Ishikawa (cell line): Measurements from ENCODE around the gene TEX261.

Experiments
- EGR1 ChIP-seq: IDR thresholded peaks from 2 replicates; pipeline ENCODE4 v1.6.1; 2012
- FOXM1 ChIP-seq: IDR thresholded peaks from 2 replicates; pipeline ENCODE4 v1.6.1; 2012; ENCODE audit warnings: low read depth, borderline replicate concordance

DNA sequence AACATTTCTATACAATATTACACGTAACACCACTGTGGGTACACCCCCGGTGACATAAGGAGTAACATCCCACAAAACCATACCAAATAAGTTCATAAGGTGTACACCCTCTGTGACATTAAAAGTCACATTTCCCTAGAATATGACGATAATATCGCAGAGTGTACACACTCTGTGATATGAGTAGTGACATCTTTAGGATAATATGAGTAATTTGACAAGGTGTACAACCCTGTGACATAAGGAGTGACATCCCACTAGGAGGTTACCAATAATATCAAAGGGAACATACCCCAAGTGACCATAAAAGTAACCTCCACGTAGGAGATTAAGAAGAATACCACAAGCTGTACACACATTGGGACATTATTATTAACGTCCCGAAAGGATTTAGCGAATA is 24.0 kb upstream of the TEX261 start:
- TF ChIP-seq FOXM1 (no peak), EGR1 (no peak)
